ENCODE measurements around the gene SCAPER. TPM values are rescaled to one million over a fixed set of nuclear protein-coding genes. Genes with fewer than 3 reads are reported as not detected.

SCAPER gene
- total and polyA plus RNA-seq, 10 of the 15 experiments (the other 5 are each of a cell fraction or from before 2014, with no cell fraction given), result 1.0 to 7.7 (median 3.9) TPM

DNA sequence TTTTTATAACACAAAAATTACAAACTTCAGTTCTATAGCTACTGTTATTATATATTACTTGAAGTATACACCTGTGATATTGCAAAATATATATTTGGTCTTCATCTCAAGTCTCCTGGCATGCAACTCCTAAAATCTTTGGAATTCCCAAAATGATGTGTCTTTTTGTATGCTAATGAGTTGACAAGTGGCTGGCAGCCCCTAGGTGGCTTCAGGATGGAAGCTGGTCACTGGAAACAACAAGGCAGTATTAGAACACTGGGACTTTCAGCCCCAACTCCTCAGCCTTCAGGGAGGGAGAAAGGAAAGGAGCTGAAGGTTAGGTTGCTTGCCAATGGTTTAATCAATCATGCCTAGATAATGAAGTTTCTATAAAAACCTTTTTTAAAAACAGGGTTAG, 112.0 kb downstream of the SCAPER start (continued):
- no peak for TF ChIP-seq BHLHE40 (IDR thresholded peaks at IDR 0.05; ENCODE audit: borderline replicate concordance in 1 of 2, low read depth in 2 of 2, low read length in 1 of 2)
- TF ChIP-seq, protein P1, sequence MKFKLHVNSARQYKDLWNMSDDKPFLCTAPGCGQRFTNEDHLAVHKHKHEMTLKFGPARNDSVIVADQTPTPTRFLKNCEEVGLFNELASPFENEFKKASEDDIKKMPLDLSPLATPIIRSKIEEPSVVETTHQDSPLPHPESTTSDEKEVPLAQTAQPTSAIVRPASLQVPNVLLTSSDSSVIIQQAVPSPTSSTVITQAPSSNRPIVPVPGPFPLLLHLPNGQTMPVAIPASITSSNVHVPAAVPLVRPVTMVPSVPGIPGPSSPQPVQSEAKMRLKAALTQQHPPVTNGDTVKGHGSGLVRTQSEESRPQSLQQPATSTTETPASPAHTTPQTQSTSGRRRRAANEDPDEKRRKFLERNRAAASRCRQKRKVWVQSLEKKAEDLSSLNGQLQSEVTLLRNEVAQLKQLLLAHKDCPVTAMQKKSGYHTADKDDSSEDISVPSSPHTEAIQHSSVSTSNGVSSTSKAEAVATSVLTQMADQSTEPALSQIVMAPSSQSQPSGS (IDR thresholded peaks at IDR 0.05; ENCODE audit: low read length), result no peak
- TF ChIP-seq BRCA1 (IDR thresholded peaks at IDR 0.05; ENCODE audit: low read depth, low read length), result no peak
- TF ChIP-seq, protein P2, sequence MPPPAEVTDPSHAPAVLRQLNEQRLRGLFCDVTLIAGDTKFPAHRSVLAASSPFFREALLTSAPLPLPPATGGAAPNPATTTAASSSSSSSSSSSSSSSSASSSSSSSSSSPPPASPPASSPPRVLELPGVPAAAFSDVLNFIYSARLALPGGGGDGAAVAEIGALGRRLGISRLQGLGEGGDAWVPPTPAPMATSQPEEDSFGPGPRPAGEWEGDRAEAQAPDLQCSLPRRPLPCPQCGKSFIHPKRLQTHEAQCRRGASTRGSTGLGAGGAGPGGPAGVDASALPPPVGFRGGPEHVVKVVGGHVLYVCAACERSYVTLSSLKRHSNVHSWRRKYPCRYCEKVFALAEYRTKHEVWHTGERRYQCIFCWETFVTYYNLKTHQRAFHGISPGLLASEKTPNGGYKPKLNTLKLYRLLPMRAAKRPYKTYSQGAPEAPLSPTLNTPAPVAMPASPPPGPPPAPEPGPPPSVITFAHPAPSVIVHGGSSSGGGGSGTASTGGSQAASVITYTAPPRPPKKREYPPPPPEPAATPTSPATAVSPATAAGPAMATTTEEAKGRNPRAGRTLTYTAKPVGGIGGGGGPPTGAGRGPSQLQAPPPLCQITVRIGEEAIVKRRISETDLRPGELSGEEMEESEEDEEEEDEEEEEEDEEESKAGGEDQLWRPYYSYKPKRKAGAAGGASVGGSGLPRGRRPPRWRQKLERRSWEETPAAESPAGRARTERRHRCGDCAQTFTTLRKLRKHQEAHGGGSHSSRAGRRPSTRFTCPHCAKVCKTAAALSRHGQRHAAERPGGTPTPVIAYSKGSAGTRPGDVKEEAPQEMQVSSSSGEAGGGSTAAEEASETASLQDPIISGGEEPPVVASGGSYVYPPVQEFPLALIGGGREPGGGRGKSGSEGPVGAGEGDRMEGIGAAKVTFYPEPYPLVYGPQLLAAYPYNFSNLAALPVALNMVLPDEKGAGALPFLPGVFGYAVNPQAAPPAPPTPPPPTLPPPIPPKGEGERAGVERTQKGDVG (CRISPR knock-in tag; IDR thresholded peaks at IDR 0.05), result no peak
- no peak for TF ChIP-seq NFXL1 (IDR thresholded peaks at IDR 0.05; ENCODE audit: borderline replicate concordance)
- TF ChIP-seq ASH2L (IDR thresholded peaks at IDR 0.05; ENCODE audit: borderline replicate concordance, low read depth), result no peak

DNA sequence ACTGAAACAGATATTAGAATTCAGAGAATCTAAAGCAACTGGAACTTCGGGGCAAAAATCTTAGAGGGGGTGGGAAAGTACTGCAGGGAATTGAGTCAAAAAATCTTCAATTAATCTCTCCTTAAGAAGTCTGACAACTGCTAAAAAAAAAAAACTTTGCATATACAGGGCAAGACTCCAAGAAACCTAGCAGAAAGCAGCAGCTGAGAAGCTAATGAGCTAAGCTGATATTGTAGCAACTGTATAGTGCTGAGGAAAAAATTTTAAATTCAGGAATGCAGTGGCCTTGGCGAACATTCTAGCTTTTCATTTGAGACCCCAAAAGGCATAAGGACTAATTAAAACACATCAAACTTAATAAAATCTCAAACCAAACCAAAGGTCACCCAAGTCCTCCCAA, 113.6 kb downstream of the SCAPER start:
- Histone ChIP-seq H3K79me2 (ENCODE audit: control insufficient read depth, insufficient read depth, low read length) (no peaks in the 10 kb centered on the region), H3K9ac (ENCODE audit: control insufficient read depth, insufficient read depth, low read length) (no peak overlapping the region), H3K4me2 (ENCODE audit: control insufficient read depth, insufficient read depth) (no peak overlapping the region), H3K27me3 (replicated peaks in 1 of 2; ENCODE audit: control insufficient read depth in 2 of 2, insufficient read depth in 2 of 2, low read length in 1 of 2) (no peaks in the 10 kb centered on the region), H3K9me3 (replicated peaks; ENCODE audit: control insufficient read depth, insufficient read depth, low read length) (no peaks in the 10 kb centered on the region; the same call in 2 of the 3 replicates), H3K27ac (ENCODE audit: control insufficient read depth, insufficient read depth) (no peak overlapping the region), H2AFZ (ENCODE audit: control insufficient read depth, low read depth, low read length) (no peak overlapping the region), H4K20me1 (ENCODE audit: control insufficient read depth, insufficient read depth) (no peaks in the 10 kb centered on the region), H3K4me3 (no peak overlapping the region), H3K36me3 (ENCODE audit: control insufficient read depth in 2 of 2, insufficient read depth in 2 of 2, low read length in 1 of 2) (peaks cover 0 to 3% of the 10 kb centered on the region in 2 experiments; a peak in 2 of 4 replicates), H3K4me1 (ENCODE audit: control insufficient read depth, insufficient read depth, low read length) (no peaks in the 10 kb centered on the region)
- intact Hi-C loops (cut with micrococcal nuclease; ENCODE audit: unreplicated experiment), result no loop called here
- in situ Hi-C loops (cut with MboI), result no loop called here
- CTCF ChIA-PET, result interaction anchor here (0.6 kb wide), 1 partner anchor 50 kb away, joined by 4 read pairs; no protein-coding TSS in a partner anchor
- no peak for ATAC-seq
- no TSS peak for BruUV-seq (replicated peaks)
- 100% methylated on average over 2 of the region's 2 CpGs for WGBS (ENCODE audit: insufficient coverage, insufficient replicate concordance, low lambda C conversion rate, missing lambda C conversion rate)
- SMC1A ChIA-PET (ENCODE audit: uncharacterized antibody, unreplicated experiment), result interaction anchor here (1.2 kb wide), 1 partner anchor 11 kb away, joined by 3 read pairs; no protein-coding TSS in a partner anchor
- RAD21 ChIA-PET (ENCODE audit: unreplicated experiment), result no interaction called here
- FAIRE-seq, result no peak
- DNase-seq (ENCODE audit: low read depth, low spot score), result no peak
- POLR2A ChIA-PET, result no interaction called here
- TF ChIP-seq BHLHE40 (IDR thresholded peaks at IDR 0.05; ENCODE audit: borderline replicate concordance in 1 of 2, low read depth in 2 of 2, low read length in 1 of 2) (no peak), SP1 (IDR thresholded peaks at IDR 0.05; ENCODE audit: low read depth, low read length) (no peak), SRF (IDR thresholded peaks at IDR 0.05; ENCODE audit: low read depth in 2 of 2, low read length in 2 of 2) (no peak), YBX1 (IDR thresholded peaks at IDR 0.05) (no peak), CEBPB (IDR thresholded peaks at IDR 0.05; ENCODE audit: borderline replicate concordance in 1 of 2, low read depth in 2 of 2, low read length in 2 of 2) (no peak), RFX5 (IDR thresholded peaks at IDR 0.05; ENCODE audit: low read depth, low read length) (no peak), SMC3 (IDR thresholded peaks at IDR 0.05; ENCODE audit: borderline replicate concordance, low read length) (no peak), ESRRA (IDR thresholded peaks at IDR 0.05; ENCODE audit: low read length) (no peak), SUZ12 (IDR thresholded peaks at IDR 0.05; ENCODE audit: unreplicated experiment) (no peak), SREBF1 (IDR thresholded peaks at IDR 0.05; ENCODE audit: low read length) (no peak)
- TF ChIP-seq, protein P3, sequence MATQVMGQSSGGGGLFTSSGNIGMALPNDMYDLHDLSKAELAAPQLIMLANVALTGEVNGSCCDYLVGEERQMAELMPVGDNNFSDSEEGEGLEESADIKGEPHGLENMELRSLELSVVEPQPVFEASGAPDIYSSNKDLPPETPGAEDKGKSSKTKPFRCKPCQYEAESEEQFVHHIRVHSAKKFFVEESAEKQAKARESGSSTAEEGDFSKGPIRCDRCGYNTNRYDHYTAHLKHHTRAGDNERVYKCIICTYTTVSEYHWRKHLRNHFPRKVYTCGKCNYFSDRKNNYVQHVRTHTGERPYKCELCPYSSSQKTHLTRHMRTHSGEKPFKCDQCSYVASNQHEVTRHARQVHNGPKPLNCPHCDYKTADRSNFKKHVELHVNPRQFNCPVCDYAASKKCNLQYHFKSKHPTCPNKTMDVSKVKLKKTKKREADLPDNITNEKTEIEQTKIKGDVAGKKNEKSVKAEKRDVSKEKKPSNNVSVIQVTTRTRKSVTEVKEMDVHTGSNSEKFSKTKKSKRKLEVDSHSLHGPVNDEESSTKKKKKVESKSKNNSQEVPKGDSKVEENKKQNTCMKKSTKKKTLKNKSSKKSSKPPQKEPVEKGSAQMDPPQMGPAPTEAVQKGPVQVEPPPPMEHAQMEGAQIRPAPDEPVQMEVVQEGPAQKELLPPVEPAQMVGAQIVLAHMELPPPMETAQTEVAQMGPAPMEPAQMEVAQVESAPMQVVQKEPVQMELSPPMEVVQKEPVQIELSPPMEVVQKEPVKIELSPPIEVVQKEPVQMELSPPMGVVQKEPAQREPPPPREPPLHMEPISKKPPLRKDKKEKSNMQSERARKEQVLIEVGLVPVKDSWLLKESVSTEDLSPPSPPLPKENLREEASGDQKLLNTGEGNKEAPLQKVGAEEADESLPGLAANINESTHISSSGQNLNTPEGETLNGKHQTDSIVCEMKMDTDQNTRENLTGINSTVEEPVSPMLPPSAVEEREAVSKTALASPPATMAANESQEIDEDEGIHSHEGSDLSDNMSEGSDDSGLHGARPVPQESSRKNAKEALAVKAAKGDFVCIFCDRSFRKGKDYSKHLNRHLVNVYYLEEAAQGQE (IDR thresholded peaks at IDR 0.05; ENCODE audit: low read depth, low read length), result no peak

All from GM12878 (cell line).